Measurements from ENCODE around the gene PRKAG3.

DNA sequence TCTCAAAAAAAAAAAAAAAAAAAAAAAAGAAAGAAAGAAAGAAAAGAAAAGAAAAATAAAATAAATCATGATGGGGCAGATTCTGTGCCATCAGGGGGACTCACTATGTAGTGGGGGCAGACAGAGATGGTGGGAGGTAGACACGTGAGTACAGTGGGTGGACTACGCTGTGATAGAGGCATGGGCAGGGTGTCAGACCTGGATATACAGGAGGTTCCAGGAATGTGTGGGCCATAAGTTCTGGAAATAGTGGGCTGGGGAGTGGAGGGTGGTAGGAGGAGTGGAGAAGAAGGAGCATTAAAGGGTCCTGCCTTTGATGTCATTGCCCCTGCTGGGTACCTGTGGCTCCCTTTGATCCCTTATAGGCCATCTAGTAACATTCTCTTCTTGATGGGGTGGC lies 19.2 kb upstream of the PRKAG3 start:
- TF ChIP-seq, protein P1, sequence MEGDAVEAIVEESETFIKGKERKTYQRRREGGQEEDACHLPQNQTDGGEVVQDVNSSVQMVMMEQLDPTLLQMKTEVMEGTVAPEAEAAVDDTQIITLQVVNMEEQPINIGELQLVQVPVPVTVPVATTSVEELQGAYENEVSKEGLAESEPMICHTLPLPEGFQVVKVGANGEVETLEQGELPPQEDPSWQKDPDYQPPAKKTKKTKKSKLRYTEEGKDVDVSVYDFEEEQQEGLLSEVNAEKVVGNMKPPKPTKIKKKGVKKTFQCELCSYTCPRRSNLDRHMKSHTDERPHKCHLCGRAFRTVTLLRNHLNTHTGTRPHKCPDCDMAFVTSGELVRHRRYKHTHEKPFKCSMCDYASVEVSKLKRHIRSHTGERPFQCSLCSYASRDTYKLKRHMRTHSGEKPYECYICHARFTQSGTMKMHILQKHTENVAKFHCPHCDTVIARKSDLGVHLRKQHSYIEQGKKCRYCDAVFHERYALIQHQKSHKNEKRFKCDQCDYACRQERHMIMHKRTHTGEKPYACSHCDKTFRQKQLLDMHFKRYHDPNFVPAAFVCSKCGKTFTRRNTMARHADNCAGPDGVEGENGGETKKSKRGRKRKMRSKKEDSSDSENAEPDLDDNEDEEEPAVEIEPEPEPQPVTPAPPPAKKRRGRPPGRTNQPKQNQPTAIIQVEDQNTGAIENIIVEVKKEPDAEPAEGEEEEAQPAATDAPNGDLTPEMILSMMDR (IDR thresholded peaks at IDR 0.05): no peak
- TF ChIP-seq EZH2 (IDR thresholded peaks at IDR 0.05; ENCODE audit: borderline replicate concordance, insufficient read depth, low read depth, low read length, poor library complexity, severe bottlenecking): no peak

All from B cell (primary cell).